GM23338 (cell line): ENCODE results near the gene KLHL18.

Experiments
- CREB1 ChIP-seq: fragments of 250-450 bp; sonication (Bioruptor Pico); IDR thresholded peaks from 2 replicates; pipeline ENCODE4 v1.5.0; 2020; ENCODE audit warnings: low read depth, mild to moderate bottlenecking, moderate library complexity
- EZH2 ChIP-seq: fragments of 200-600 bp; sonication (generic); IDR thresholded peaks from one replicate; pipeline ENCODE4 v1.8.0; 2017; ENCODE audit warnings: antibody characterized with exemption, mild to moderate bottlenecking, low read depth; ENCODE audit not compliant: unreplicated experiment
- JUNB ChIP-seq: IDR thresholded peaks from one replicate; pipeline ENCODE4 v1.6.1; 2016; ENCODE audit warnings: antibody characterized with exemption; ENCODE audit not compliant: unreplicated experiment
- POLR2AphosphoS5 ChIP-seq: IDR thresholded peaks from 2 replicates; pipeline ENCODE4 v1.6.1; 2016; ENCODE audit warnings: antibody characterized with exemption, low read depth
- TF ChIP-seq, protein P1 (sequence below), 2 experiments: fragments of 200-600 bp in 1 of 2; sonication (generic) in 1 of 2; conservative IDR thresholded peaks; 2 replicates each; pipeline versions ENCODE4 v1.5.1 to v1.6.1; 2016 to 2017; ENCODE audit warnings: antibody characterized with exemption in 2 of 2, low read depth in 2 of 2, mild to moderate bottlenecking in 2 of 2, moderate library complexity in 1 of 2
- TF ChIP-seq, protein P2 (sequence below): IDR thresholded peaks from one replicate; pipeline ENCODE4 v1.6.1; 2018; ENCODE audit warnings: antibody characterized with exemption; ENCODE audit not compliant: unreplicated experiment

DNA sequence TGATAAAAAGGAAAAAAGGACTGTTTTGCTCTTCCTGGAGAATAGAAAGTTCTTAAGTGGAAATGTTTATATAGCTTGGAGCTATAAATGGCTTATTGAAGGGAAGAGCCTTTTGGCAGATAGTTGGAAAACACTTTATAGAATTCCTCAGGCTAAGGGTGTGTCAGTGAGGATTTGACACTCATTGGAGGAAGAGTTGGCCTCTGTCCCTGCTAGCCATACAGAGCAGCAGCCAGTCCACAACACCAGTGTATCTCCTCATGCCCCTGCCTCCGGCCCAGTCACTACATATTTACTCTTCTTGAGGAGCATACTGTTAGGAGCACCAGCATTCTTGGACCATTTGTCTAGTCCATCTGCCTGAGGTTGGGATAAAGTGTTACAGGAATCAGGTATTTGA, 36.2 kb downstream of the KLHL18 start:
- no peak for TF ChIP-seq JUNB
- no peak for TF ChIP-seq POLR2AphosphoS5
- TF ChIP-seq, protein P1, sequence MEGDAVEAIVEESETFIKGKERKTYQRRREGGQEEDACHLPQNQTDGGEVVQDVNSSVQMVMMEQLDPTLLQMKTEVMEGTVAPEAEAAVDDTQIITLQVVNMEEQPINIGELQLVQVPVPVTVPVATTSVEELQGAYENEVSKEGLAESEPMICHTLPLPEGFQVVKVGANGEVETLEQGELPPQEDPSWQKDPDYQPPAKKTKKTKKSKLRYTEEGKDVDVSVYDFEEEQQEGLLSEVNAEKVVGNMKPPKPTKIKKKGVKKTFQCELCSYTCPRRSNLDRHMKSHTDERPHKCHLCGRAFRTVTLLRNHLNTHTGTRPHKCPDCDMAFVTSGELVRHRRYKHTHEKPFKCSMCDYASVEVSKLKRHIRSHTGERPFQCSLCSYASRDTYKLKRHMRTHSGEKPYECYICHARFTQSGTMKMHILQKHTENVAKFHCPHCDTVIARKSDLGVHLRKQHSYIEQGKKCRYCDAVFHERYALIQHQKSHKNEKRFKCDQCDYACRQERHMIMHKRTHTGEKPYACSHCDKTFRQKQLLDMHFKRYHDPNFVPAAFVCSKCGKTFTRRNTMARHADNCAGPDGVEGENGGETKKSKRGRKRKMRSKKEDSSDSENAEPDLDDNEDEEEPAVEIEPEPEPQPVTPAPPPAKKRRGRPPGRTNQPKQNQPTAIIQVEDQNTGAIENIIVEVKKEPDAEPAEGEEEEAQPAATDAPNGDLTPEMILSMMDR (conservative IDR thresholded peaks at IDR 0.05; ENCODE audit: low read depth in 2 of 2) = no peak
- TF ChIP-seq, protein P2, sequence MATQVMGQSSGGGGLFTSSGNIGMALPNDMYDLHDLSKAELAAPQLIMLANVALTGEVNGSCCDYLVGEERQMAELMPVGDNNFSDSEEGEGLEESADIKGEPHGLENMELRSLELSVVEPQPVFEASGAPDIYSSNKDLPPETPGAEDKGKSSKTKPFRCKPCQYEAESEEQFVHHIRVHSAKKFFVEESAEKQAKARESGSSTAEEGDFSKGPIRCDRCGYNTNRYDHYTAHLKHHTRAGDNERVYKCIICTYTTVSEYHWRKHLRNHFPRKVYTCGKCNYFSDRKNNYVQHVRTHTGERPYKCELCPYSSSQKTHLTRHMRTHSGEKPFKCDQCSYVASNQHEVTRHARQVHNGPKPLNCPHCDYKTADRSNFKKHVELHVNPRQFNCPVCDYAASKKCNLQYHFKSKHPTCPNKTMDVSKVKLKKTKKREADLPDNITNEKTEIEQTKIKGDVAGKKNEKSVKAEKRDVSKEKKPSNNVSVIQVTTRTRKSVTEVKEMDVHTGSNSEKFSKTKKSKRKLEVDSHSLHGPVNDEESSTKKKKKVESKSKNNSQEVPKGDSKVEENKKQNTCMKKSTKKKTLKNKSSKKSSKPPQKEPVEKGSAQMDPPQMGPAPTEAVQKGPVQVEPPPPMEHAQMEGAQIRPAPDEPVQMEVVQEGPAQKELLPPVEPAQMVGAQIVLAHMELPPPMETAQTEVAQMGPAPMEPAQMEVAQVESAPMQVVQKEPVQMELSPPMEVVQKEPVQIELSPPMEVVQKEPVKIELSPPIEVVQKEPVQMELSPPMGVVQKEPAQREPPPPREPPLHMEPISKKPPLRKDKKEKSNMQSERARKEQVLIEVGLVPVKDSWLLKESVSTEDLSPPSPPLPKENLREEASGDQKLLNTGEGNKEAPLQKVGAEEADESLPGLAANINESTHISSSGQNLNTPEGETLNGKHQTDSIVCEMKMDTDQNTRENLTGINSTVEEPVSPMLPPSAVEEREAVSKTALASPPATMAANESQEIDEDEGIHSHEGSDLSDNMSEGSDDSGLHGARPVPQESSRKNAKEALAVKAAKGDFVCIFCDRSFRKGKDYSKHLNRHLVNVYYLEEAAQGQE = no peak
- no peak for TF ChIP-seq EZH2
- TF ChIP-seq CREB1 (CRISPR knock-in tag) = no peak
